ENCODE results near the gene LRRC28. TPM values are rescaled to one million over a fixed set of nuclear protein-coding genes. Genes with fewer than 3 reads are reported as not detected.

Gene LRRC28
- total RNA-seq, 3 donors from 2014 or later (not counting 1 experiment from before 2014, with no cell fraction given): 18.2 to 20.9 (median 18.7) TPM

DNA sequence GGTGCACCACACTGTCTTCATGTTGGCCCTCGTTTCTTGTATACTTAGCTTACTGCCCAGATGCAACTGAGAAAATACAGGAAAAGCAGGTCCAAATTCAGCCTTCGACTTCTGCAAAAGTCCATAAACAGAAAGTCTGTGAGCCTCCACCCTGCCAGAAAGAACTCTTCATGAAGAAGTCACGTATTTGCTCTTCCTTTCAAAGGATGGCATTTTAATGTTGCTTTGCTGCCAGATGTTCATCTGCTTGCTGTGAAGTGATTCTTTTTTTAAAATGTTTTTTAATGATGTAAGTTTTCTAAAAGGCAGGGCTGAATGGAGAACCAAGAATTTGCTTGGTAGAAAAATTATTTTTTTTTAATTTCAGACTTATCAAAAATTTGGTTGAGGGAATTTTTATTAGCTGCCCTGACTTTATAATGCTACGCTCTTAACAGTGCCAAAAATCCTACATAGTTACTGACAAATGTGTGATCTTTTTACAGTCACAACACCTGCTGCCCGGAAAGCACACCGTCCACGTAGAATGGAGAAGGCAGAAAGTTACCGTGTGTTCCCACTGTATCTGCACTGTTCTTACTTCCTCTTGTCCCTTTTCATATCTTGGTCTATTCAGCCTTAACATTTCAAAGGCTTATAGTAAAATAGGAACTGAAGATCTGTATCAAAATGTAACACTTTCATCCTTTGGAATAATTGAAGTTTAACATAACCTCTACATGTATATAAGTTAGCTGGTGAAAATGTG lies 136.3 kb downstream of the LRRC28 start:
- DNase-seq (no peak), ATAC-seq (no peak)
- Histone ChIP-seq H3K36me3 (ENCODE audit: control insufficient read depth, insufficient read depth, low read length) (no peaks in the 10 kb centered on the region), H3K4me1 (ENCODE audit: control insufficient read depth, insufficient read depth, low read length) (peaks cover 2% of the 10 kb centered on the region), H3K9me3 (ENCODE audit: control insufficient read depth, insufficient read depth, low read length) (no peaks in the 10 kb centered on the region), H3K4me3 (ENCODE audit: low read length) (no peak overlapping the region), H3K27ac (ENCODE audit: low read length) (no peak overlapping the region), H3K27me3 (ENCODE audit: control insufficient read depth, insufficient read depth, low read length) (no peaks in the 10 kb centered on the region)
- intact Hi-C loops (cut with micrococcal nuclease): no loop called here
- H3K9me3 Mint-ChIP-seq: peaks cover under 1 to 8% of the 10 kb centered on the region in 2 donors
- no peak for TF ChIP-seq CTCF (IDR thresholded peaks at IDR 0.05)
- H3K4me1 Mint-ChIP-seq: no peaks in the 10 kb centered on the region
- peaks cover 12% of the 10 kb centered on the region for H3K36me3 Mint-ChIP-seq
- no peak overlapping the region for H3K4me3 Mint-ChIP-seq
- no peak overlapping the region for H3K27ac Mint-ChIP-seq
- peaks cover 0 to 3% of the 10 kb centered on the region in 2 donors for H3K27me3 Mint-ChIP-seq (ENCODE audit: low read depth in 2 of 2)
- WGBS (ENCODE audit: insufficient coverage): 76% methylated on average over 8 of the region's 8 CpGs

DNA sequence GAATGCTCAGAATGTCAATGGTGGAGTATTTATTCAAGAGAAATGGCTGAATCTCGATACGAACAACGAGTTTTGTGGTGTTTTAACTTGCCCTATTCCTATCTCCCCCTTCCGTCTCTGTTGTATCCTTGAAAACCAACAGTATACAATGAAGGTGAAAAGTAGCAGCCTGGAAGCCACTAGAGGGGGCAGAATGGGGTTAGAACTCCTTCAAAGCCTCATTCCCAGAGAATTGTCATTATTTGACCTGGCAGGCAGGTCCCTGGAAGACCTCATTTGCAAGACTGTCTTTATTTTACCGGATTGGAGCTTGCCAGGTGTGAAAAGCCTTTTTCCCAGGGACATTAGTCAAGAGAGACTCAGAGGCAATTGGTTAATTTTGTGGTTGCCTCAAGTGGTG lies 139.4 kb downstream of the LRRC28 start:
- Histone ChIP-seq H3K4me3 (ENCODE audit: low read length) (no peak overlapping the region), H3K4me1 (ENCODE audit: control insufficient read depth, insufficient read depth, low read length) (peaks cover 2% of the 10 kb centered on the region), H3K27ac (ENCODE audit: low read length) (no peak overlapping the region), H3K36me3 (ENCODE audit: control insufficient read depth, insufficient read depth, low read length) (no peaks in the 10 kb centered on the region), H3K27me3 (ENCODE audit: control insufficient read depth, insufficient read depth, low read length) (no peaks in the 10 kb centered on the region), H3K9me3 (ENCODE audit: control insufficient read depth, insufficient read depth, low read length) (peaks cover 4% of the 10 kb centered on the region)
- intact Hi-C loops (cut with micrococcal nuclease): no loop called here
- WGBS (ENCODE audit: insufficient coverage): 91% methylated on average over 5 of the region's 5 CpGs
- no peak overlapping the region for H3K4me3 Mint-ChIP-seq
- no peak for TF ChIP-seq CTCF (IDR thresholded peaks at IDR 0.05)
- no peaks in the 10 kb centered on the region for H3K4me1 Mint-ChIP-seq
- H3K36me3 Mint-ChIP-seq: peaks cover 24% of the 10 kb centered on the region
- H3K9me3 Mint-ChIP-seq: peaks cover 2 to 13% of the 10 kb centered on the region in 2 donors
- ATAC-seq (no peak), DNase-seq (no peak)
- H3K27ac Mint-ChIP-seq: no peak overlapping the region
- peaks cover 5 to 20% of the 10 kb centered on the region in 2 donors for H3K27me3 Mint-ChIP-seq (ENCODE audit: low read depth in 2 of 2)

GRCh38 chr15:99393641-99394040 lies 142.4 kb downstream of the LRRC28 start:
- no peaks in the 10 kb centered on the region for H3K4me1 Mint-ChIP-seq
- no peak for TF ChIP-seq CTCF (IDR thresholded peaks at IDR 0.05)
- no peak overlapping the region for H3K4me3 Mint-ChIP-seq
- H3K36me3 Mint-ChIP-seq: peaks cover 24% of the 10 kb centered on the region
- 100% methylated on average over 1 of the region's 1 CpG for WGBS (ENCODE audit: insufficient coverage)
- Histone ChIP-seq H3K9me3 (ENCODE audit: control insufficient read depth, insufficient read depth, low read length) (peaks cover 4% of the 10 kb centered on the region), H3K4me3 (ENCODE audit: low read length) (no peak overlapping the region), H3K36me3 (ENCODE audit: control insufficient read depth, insufficient read depth, low read length) (no peaks in the 10 kb centered on the region), H3K4me1 (ENCODE audit: control insufficient read depth, insufficient read depth, low read length) (no peaks in the 10 kb centered on the region), H3K27ac (ENCODE audit: low read length) (no peak overlapping the region), H3K27me3 (ENCODE audit: control insufficient read depth, insufficient read depth, low read length) (no peaks in the 10 kb centered on the region)
- peaks cover 12 to 21% of the 10 kb centered on the region in 2 donors for H3K27me3 Mint-ChIP-seq (ENCODE audit: low read depth in 2 of 2)
- H3K27ac Mint-ChIP-seq: no peak overlapping the region
- intact Hi-C loops (cut with micrococcal nuclease): no loop called here
- DNase-seq (no peak), ATAC-seq (no peak)
- H3K9me3 Mint-ChIP-seq: peaks cover 2 to 15% of the 10 kb centered on the region in 2 donors

DNA sequence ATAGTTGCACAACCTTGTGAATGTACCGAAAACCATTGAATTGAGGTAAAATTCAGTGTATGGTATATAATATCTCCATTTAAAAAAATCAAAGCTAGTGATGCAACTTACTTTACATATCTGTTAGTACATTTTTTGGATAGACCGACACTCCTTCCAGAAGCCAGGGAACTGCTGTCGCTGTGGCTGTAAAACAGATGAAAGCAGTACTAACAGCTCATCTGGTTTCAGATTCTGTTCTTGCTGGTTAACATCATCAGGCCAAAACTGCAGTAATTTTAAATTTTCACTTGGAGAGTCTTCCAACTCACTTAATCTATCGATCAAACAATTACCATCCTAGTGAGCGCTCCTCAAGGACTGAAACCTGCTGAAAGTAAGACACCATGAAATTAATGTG lies 145.1 kb downstream of the LRRC28 start:
- H3K27ac Mint-ChIP-seq: no peak overlapping the region
- Histone ChIP-seq H3K4me3 (ENCODE audit: low read length) (no peak overlapping the region), H3K36me3 (ENCODE audit: control insufficient read depth, insufficient read depth, low read length) (no peaks in the 10 kb centered on the region), H3K9me3 (ENCODE audit: control insufficient read depth, insufficient read depth, low read length) (peaks cover 4% of the 10 kb centered on the region), H3K27ac (ENCODE audit: low read length) (no peak overlapping the region), H3K27me3 (ENCODE audit: control insufficient read depth, insufficient read depth, low read length) (no peaks in the 10 kb centered on the region), H3K4me1 (ENCODE audit: control insufficient read depth, insufficient read depth, low read length) (no peaks in the 10 kb centered on the region)
- 95% methylated on average over 3 of the region's 5 CpGs for WGBS (ENCODE audit: insufficient coverage)
- peaks cover 2 to 15% of the 10 kb centered on the region in 2 donors for H3K9me3 Mint-ChIP-seq
- no peaks in the 10 kb centered on the region for H3K4me1 Mint-ChIP-seq
- DNase-seq (no peak), ATAC-seq (no peak)
- no peak overlapping the region for H3K4me3 Mint-ChIP-seq
- intact Hi-C loops (cut with micrococcal nuclease): no loop called here
- H3K27me3 Mint-ChIP-seq (ENCODE audit: low read depth in 2 of 2): peaks cover 16 to 26% of the 10 kb centered on the region in 2 donors
- H3K36me3 Mint-ChIP-seq: peaks cover 24% of the 10 kb centered on the region
- no peak for TF ChIP-seq CTCF (IDR thresholded peaks at IDR 0.05)
